ENCODE data around the gene UFM1. TPM values are rescaled to one million over a fixed set of nuclear protein-coding genes. Genes with fewer than 3 reads are reported as not detected.
"Not testable (repeated sequence)": the region's sequence is repeated elsewhere in the genome, so short reads cannot be mapped to it uniquely, and the experiment has no call there.

Gene UFM1
- total and polyA plus RNA-seq, 4 donors = 40.2 to 106 (median 47.3) TPM

- H3K27me3 ChIP-seq (ENCODE audit: control insufficient read depth in 3 of 3, insufficient read depth in 3 of 3, low read length in 2 of 3) = no peaks in the 10 kb centered on the region
Measured at GRCh38 chr13:38358684-38359083, 9.0 kb downstream of the UFM1 start.

GRCh38 chr13:38361542-38362262 is 12.1 kb downstream of the UFM1 start:
- Histone ChIP-seq H3K9ac (ENCODE audit: insufficient read depth in 1 of 2, low read length in 2 of 2) (no peak overlapping the region), H3K27ac (ENCODE audit: low read depth in 1 of 2, low read length in 1 of 2) (no peak overlapping the region), H3K4me3 (no peak overlapping the region), H3K27me3 (ENCODE audit: control insufficient read depth in 3 of 3, insufficient read depth in 3 of 3, low read length in 2 of 3) (no peaks in the 10 kb centered on the region), H3K36me3 (ENCODE audit: control insufficient read depth in 4 of 4, insufficient read depth in 4 of 4, low read length in 4 of 4) (peaks cover 3 to 19% (median 8%) of the 10 kb centered on the region in 4 donors), H3K4me1 (ENCODE audit: control insufficient read depth in 5 of 5, insufficient read depth in 5 of 5, low read length in 5 of 5) (no peaks in the 10 kb centered on the region), H3K9me3 (ENCODE audit: control insufficient read depth in 4 of 4, insufficient read depth in 3 of 4, low read length in 3 of 4) (no peaks in the 10 kb centered on the region)
- TF ChIP-seq CTCF (IDR thresholded peaks at IDR 0.05; ENCODE audit: control extremely low read depth, extremely low read depth) = no peak
- DNase-seq (no peak), ATAC-seq (ENCODE audit: insufficient read depth, low FRiP score) (no peak)
- 79 to 84% methylated on average over 4 of the region's 4 CpGs for WGBS, 2 donors

More at GRCh38 chr13:38358684-38359083, 9.0 kb downstream of the UFM1 start:
- no peak overlapping the region for H3K27ac ChIP-seq (ENCODE audit: low read depth in 1 of 2, low read length in 1 of 2)
- peaks cover 4 to 37% (median 19%) of the 10 kb centered on the region in 4 donors for H3K36me3 ChIP-seq (ENCODE audit: control insufficient read depth in 4 of 4, insufficient read depth in 4 of 4, low read length in 4 of 4)
- no peak for TF ChIP-seq CTCF (IDR thresholded peaks at IDR 0.05; ENCODE audit: control extremely low read depth, extremely low read depth)
- no peak overlapping the region for H3K9ac ChIP-seq (ENCODE audit: insufficient read depth in 1 of 2, low read length in 2 of 2)
- DNase-seq (no peak), ATAC-seq (ENCODE audit: insufficient read depth, low FRiP score) (no peak)
- WGBS, 2 donors = 92 to 95% methylated on average over 4 of the region's 4 CpGs
- peaks cover 0 to under 1% (median 0%) of the 10 kb centered on the region in 5 donors for H3K4me1 ChIP-seq (ENCODE audit: control insufficient read depth in 5 of 5, insufficient read depth in 5 of 5, low read length in 5 of 5)
- no peaks in the 10 kb centered on the region for H3K9me3 ChIP-seq (ENCODE audit: control insufficient read depth in 4 of 4, insufficient read depth in 3 of 4, low read length in 3 of 4)
- H3K4me3 ChIP-seq = no peak overlapping the region

GRCh38 chr13:38363219-38363618 is 13.6 kb downstream of the UFM1 start:
- no peaks in the 10 kb centered on the region for H3K27me3 ChIP-seq (ENCODE audit: control insufficient read depth in 3 of 3, insufficient read depth in 3 of 3, low read length in 2 of 3)
- peaks cover 3 to 19% (median 8%) of the 10 kb centered on the region in 4 donors for H3K36me3 ChIP-seq (ENCODE audit: control insufficient read depth in 4 of 4, insufficient read depth in 4 of 4, low read length in 4 of 4)
- no peak overlapping the region for H3K4me3 ChIP-seq
- H3K9me3 ChIP-seq (ENCODE audit: control insufficient read depth in 4 of 4, insufficient read depth in 3 of 4, low read length in 3 of 4) = no peaks in the 10 kb centered on the region
- ATAC-seq (ENCODE audit: insufficient read depth, low FRiP score) = no peak
- no peak overlapping the region for H3K27ac ChIP-seq (ENCODE audit: low read depth in 1 of 2, low read length in 1 of 2)
- WGBS, 2 donors = 94 to 98% methylated on average over 2 of the region's 2 CpGs
- TF ChIP-seq CTCF (IDR thresholded peaks at IDR 0.05; ENCODE audit: control extremely low read depth, extremely low read depth) = no peak
- DNase-seq = no peak
- no peak overlapping the region for H3K9ac ChIP-seq (ENCODE audit: insufficient read depth in 1 of 2, low read length in 2 of 2)
- peaks cover 0 to 3% (median 0%) of the 10 kb centered on the region in 5 donors for H3K4me1 ChIP-seq (ENCODE audit: control insufficient read depth in 5 of 5, insufficient read depth in 5 of 5, low read length in 5 of 5)

GRCh38 chr13:38363746-38364145 is 14.1 kb downstream of the UFM1 start:
- not testable (repeated sequence) for H3K27me3 ChIP-seq (ENCODE audit: control insufficient read depth in 3 of 3, insufficient read depth in 3 of 3, low read length in 2 of 3); H3K9ac ChIP-seq (ENCODE audit: insufficient read depth in 1 of 2, low read length in 2 of 2); H3K9me3 ChIP-seq (ENCODE audit: control insufficient read depth in 4 of 4, insufficient read depth in 3 of 4, low read length in 3 of 4); H3K27ac ChIP-seq (ENCODE audit: low read depth in 1 of 2, low read length in 1 of 2); H3K4me3 ChIP-seq; DNase-seq; ATAC-seq (ENCODE audit: insufficient read depth, low FRiP score); H3K4me1 ChIP-seq (ENCODE audit: control insufficient read depth in 5 of 5, insufficient read depth in 5 of 5, low read length in 5 of 5)
- 90 to 91% methylated on average over 19 of the region's 19 CpGs for WGBS, 2 donors
- H3K36me3 ChIP-seq (ENCODE audit: control insufficient read depth in 4 of 4, insufficient read depth in 4 of 4, low read length in 4 of 4) = peaks cover 2 to 16% (median 8%) of the 10 kb centered on the region in 4 donors

Data from lung (tissue), 12 donors.